Fibroblast of lung (primary cell): ENCODE results near the gene CDH24.

Source experiments
- EZH2 ChIP-seq: IDR thresholded peaks from 2 replicates; pipeline ENCODE4 v1.5.1; 2012; ENCODE audit warnings: low read length, control low read depth, mild to moderate bottlenecking; ENCODE audit errors: missing control alignments
- TF ChIP-seq, protein P1 (sequence below), 2 donors: IDR thresholded peaks in 1 of 2; conservative IDR thresholded peaks in 1 of 2; 1 replicate in 1 of 2; 2 replicates in 1 of 2; pipeline ENCODE4 v1.5.1; 2011 to 2012; ENCODE audit warnings: low read length in 2 of 2, control low read depth in 1 of 2, inconsistent platforms in 1 of 2, low read depth in 1 of 2, mild to moderate bottlenecking in 1 of 2

- TF ChIP-seq, protein P1, sequence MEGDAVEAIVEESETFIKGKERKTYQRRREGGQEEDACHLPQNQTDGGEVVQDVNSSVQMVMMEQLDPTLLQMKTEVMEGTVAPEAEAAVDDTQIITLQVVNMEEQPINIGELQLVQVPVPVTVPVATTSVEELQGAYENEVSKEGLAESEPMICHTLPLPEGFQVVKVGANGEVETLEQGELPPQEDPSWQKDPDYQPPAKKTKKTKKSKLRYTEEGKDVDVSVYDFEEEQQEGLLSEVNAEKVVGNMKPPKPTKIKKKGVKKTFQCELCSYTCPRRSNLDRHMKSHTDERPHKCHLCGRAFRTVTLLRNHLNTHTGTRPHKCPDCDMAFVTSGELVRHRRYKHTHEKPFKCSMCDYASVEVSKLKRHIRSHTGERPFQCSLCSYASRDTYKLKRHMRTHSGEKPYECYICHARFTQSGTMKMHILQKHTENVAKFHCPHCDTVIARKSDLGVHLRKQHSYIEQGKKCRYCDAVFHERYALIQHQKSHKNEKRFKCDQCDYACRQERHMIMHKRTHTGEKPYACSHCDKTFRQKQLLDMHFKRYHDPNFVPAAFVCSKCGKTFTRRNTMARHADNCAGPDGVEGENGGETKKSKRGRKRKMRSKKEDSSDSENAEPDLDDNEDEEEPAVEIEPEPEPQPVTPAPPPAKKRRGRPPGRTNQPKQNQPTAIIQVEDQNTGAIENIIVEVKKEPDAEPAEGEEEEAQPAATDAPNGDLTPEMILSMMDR (conservative IDR thresholded peaks at IDR 0.05 in 1 of 2, IDR thresholded peaks at IDR 0.05 in 1 of 2; ENCODE audit: low read depth in 1 of 2, low read length in 2 of 2): no peak
- no peak for TF ChIP-seq EZH2
These were observed 4.7 kb upstream of the CDH24 start for GRCh38 chr14:23062002-23062401.
